ENCODE measurements around the gene UBE3B.

UBE3B gene

DNA sequence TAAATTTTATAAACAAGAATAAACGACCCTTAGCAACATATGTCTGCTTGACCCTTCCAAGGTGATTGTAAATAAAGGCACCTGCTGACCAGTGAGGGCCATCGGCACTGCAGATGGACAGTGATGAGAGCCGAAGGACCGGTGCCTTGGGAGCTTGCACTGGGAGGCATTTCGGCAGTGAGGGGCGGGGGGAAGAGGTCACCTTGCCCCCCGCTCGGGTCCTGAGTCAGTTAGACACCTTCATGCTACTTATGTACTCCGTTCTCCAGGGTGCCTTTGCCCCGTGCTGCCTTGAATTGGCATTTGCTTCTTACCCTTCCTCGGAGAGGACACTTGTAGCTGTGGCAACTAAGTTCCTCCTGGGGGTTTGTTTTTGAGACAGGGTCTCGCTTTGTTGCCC lies 72.8 kb downstream of the UBE3B start:
- Histone ChIP-seq H3K27me3 (ENCODE audit: control insufficient read depth, insufficient read depth, low read length) (no peaks in the 10 kb centered on the region), H3K36me3 (ENCODE audit: control insufficient read depth, low read depth, low read length) (no peaks in the 10 kb centered on the region), H3K9me3 (ENCODE audit: control insufficient read depth, low read depth, low read length) (no peaks in the 10 kb centered on the region), H3K4me1 (ENCODE audit: control insufficient read depth, low read depth, low read length) (no peaks in the 10 kb centered on the region), H3K27ac (ENCODE audit: low read length) (no peak overlapping the region), H3K4me3 (ENCODE audit: low read length) (no peak overlapping the region), H3K9ac (ENCODE audit: low read length) (no peak overlapping the region)

GRCh38 chr12:109551108-109551507 lies 73.7 kb downstream of the UBE3B start:
- Histone ChIP-seq H3K27me3 (ENCODE audit: control insufficient read depth, insufficient read depth, low read length) (no peaks in the 10 kb centered on the region), H3K27ac (ENCODE audit: low read length) (no peak overlapping the region), H3K4me3 (ENCODE audit: low read length) (no peak overlapping the region), H3K4me1 (ENCODE audit: control insufficient read depth, low read depth, low read length) (no peaks in the 10 kb centered on the region), H3K9ac (ENCODE audit: low read length) (no peak overlapping the region), H3K36me3 (ENCODE audit: control insufficient read depth, low read depth, low read length) (no peaks in the 10 kb centered on the region), H3K9me3 (ENCODE audit: control insufficient read depth, low read depth, low read length) (no peaks in the 10 kb centered on the region)

DNA sequence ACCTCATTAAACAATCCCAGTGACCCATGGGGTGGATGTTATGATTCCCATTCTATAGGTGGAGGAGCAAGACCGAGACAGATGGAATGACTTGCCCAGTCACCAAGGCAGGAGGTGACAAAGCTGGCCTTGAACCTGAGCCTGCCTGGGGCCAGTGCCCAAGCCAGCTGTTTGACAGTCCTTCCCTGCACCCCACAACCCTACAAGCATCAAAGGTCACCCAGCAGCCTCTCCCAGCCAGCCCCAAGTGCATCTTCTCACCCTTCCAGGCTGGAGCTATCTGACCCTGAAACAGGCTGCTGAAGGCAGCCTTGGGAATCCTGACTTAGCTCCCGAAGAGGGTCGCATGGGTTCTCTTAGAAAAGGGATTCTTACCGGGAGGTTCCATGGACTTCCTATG lies 75.5 kb downstream of the UBE3B start:
- Histone ChIP-seq H3K9me3 (ENCODE audit: control insufficient read depth, low read depth, low read length) (no peaks in the 10 kb centered on the region), H3K4me1 (ENCODE audit: control insufficient read depth, low read depth, low read length) (no peaks in the 10 kb centered on the region), H3K36me3 (ENCODE audit: control insufficient read depth, low read depth, low read length) (no peaks in the 10 kb centered on the region), H3K27ac (ENCODE audit: low read length) (no peak overlapping the region), H3K27me3 (ENCODE audit: control insufficient read depth, insufficient read depth, low read length) (no peaks in the 10 kb centered on the region), H3K9ac (ENCODE audit: low read length) (no peak overlapping the region), H3K4me3 (ENCODE audit: low read length) (no peak overlapping the region)

DNA sequence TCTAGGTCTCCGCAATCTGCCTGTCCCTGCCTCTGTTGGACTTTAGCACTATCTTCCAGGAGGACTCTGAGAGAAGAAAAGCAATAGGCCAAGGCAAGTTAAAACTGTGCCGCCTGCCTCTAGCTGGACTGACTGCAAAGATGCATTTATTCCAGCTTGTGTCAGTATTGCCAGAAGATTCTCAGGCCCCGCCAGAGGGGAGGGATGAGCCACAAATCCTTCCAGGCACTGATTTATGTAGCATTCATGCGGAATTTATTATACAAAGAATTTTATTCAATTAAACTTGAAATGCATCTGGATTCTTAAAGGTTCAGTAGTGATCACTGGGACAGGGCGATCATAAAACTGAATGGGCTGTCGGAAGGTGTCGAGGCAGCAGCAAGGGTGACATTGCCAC lies 76.0 kb downstream of the UBE3B start:
- Histone ChIP-seq H3K4me1 (ENCODE audit: control insufficient read depth, low read depth, low read length) (no peaks in the 10 kb centered on the region), H3K9ac (ENCODE audit: low read length) (no peak overlapping the region), H3K27ac (ENCODE audit: low read length) (no peak overlapping the region), H3K36me3 (ENCODE audit: control insufficient read depth, low read depth, low read length) (no peaks in the 10 kb centered on the region), H3K9me3 (ENCODE audit: control insufficient read depth, low read depth, low read length) (no peaks in the 10 kb centered on the region), H3K27me3 (ENCODE audit: control insufficient read depth, insufficient read depth, low read length) (no peaks in the 10 kb centered on the region), H3K4me3 (ENCODE audit: low read length) (no peak overlapping the region)

DNA sequence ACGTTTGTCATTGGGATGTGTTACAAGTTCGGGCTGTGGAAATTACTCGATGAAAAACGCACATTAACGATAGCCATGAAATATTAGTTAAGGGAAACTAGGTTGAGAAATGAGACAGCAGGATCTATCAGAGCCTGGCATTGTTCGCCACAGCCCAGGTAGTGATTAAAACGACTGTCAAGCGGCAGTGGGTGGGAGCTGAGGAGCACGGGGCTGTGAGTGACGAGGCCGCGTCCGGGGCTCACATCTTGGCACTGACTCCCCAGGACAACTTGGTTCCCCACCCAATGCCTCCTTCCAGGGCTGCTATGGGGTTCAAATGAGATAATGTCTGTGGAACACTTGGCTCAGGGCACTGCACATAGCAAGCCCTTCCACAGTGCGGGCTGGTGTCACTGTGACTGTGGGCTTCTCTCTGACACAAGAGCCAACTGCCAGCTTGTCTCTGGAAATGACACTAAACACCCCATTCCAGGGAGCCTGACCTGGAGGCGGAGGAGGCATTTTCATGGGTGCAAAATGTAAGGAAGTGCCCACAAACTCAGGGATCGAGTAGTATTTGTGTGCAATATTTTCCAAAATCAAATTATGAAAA lies 76.6 kb downstream of the UBE3B start:
- no peaks in the 10 kb centered on the region for H3K36me3 ChIP-seq (ENCODE audit: control insufficient read depth, low read depth, low read length)

DNA sequence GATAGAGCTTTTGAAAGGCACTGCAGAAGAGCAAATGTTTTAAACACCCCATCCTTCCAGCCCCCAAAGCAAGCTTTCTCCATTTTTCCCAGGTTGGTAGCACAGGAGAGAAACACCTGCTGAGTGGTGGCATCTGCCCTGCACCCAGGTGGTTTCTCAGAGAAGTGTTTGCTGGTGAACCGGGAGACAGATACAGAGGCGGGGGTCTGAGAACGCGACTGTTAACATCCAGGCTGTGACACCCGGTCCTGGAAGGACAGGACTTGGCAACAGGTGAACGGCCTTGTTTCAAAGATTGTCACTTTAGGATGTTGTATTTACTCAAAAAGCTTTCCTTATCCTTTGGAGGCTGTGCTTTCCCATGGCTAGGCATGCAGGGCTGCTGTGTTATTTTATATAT lies 77.3 kb downstream of the UBE3B start:
- no peaks in the 10 kb centered on the region for H3K36me3 ChIP-seq (ENCODE audit: control insufficient read depth, low read depth, low read length)
- H3K4me1 ChIP-seq (ENCODE audit: control insufficient read depth, low read depth, low read length), result no peaks in the 10 kb centered on the region
- H3K9ac ChIP-seq (ENCODE audit: low read length), result no peak overlapping the region
- no peak overlapping the region for H3K4me3 ChIP-seq (ENCODE audit: low read length)
- no peaks in the 10 kb centered on the region for H3K27me3 ChIP-seq (ENCODE audit: control insufficient read depth, insufficient read depth, low read length)
- no peaks in the 10 kb centered on the region for H3K9me3 ChIP-seq (ENCODE audit: control insufficient read depth, low read depth, low read length)
- H3K27ac ChIP-seq (ENCODE audit: low read length), result no peak overlapping the region

More for the DNA sequence above, 76.6 kb downstream of the UBE3B start:
- Histone ChIP-seq H3K27me3 (ENCODE audit: control insufficient read depth, insufficient read depth, low read length) (no peaks in the 10 kb centered on the region), H3K4me3 (ENCODE audit: low read length) (no peak overlapping the region), H3K4me1 (ENCODE audit: control insufficient read depth, low read depth, low read length) (no peaks in the 10 kb centered on the region), H3K27ac (ENCODE audit: low read length) (no peak overlapping the region), H3K9ac (ENCODE audit: low read length) (no peak overlapping the region), H3K9me3 (ENCODE audit: control insufficient read depth, low read depth, low read length) (no peaks in the 10 kb centered on the region)

DNA sequence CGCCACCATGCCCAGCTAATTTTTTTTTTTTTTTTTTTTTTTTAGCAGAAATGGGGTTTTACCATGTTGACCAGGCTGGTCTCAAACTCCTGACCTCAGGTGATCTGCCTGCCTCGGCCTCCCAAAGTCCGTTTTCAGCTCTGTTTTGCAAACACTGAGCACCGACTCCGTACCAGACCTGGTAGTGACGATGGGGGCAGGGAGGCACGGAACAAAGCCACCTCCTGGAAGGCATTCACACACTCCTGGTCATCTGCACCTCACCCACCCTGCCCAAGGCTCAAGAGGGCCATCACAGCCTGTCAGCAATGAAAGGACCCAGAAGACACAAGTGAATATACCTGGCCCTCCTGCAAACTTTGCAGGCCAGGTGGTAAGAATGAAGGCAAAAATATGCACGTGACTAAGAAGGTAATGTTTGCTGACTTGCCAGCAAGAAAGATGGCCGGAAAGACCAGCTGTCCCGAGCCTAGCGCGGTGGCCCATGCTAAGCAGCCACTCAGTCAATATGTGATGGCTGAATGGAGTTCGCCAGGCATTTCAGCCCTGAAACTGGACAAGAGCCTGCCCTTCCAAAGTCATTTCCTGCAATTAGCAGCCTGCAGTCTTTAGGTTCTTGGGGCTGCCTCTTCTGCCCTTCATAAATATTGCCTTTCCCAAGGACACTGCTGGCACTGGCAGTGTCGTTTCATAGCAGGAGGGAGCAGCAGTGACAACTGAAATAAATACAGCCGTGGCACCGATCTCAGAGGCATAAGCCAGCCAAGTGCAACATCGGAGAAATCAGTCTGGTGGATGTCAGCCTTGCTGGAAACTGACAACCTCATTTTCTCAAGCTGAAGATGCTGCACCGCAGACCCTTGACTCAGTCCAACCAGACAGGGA lies 78.2 kb downstream of the UBE3B start:
- H3K36me3 ChIP-seq (ENCODE audit: control insufficient read depth, low read depth, low read length), result no peaks in the 10 kb centered on the region
- no peaks in the 10 kb centered on the region for H3K4me1 ChIP-seq (ENCODE audit: control insufficient read depth, low read depth, low read length)
- H3K27ac ChIP-seq (ENCODE audit: low read length), result no peak overlapping the region
- H3K9ac ChIP-seq (ENCODE audit: low read length), result no peak overlapping the region
- no peaks in the 10 kb centered on the region for H3K27me3 ChIP-seq (ENCODE audit: control insufficient read depth, insufficient read depth, low read length)
- no peak overlapping the region for H3K4me3 ChIP-seq (ENCODE audit: low read length)
- no peaks in the 10 kb centered on the region for H3K9me3 ChIP-seq (ENCODE audit: control insufficient read depth, low read depth, low read length)

- Histone ChIP-seq H3K9ac (ENCODE audit: low read length) (no peak overlapping the region), H3K27me3 (ENCODE audit: control insufficient read depth, insufficient read depth, low read length) (no peaks in the 10 kb centered on the region), H3K4me1 (ENCODE audit: control insufficient read depth, low read depth, low read length) (no peaks in the 10 kb centered on the region), H3K36me3 (ENCODE audit: control insufficient read depth, low read depth, low read length) (no peaks in the 10 kb centered on the region), H3K27ac (ENCODE audit: low read length) (no peak overlapping the region), H3K9me3 (ENCODE audit: control insufficient read depth, low read depth, low read length) (no peaks in the 10 kb centered on the region), H3K4me3 (ENCODE audit: low read length) (no peak overlapping the region)
These were observed 79.8 kb downstream of the UBE3B start for GRCh38 chr12:109557200-109557599.

DNA sequence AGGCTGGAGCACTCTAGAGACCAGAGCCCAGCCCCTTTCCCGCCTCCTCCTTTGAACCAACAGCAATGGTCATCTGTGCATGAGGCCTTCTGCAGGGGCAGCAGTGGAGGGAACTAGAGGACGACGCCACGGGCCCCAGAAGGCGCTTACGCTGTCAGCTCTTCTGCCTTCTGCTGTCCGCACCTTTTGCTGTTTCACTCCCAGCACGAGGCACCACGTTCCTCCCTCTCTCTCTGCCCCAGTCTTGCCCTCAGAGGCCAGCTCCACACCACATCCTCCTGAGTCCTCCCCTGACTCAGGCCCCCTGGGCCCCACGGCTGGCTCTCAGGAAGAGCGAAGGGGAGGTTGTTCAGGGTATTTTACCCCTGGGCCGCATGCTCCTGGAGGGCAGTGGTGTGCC lies 80.4 kb downstream of the UBE3B start:
- no peaks in the 10 kb centered on the region for H3K9me3 ChIP-seq (ENCODE audit: control insufficient read depth, low read depth, low read length)
- no peaks in the 10 kb centered on the region for H3K4me1 ChIP-seq (ENCODE audit: control insufficient read depth, low read depth, low read length)
- H3K9ac ChIP-seq (ENCODE audit: low read length), result no peak overlapping the region
- H3K4me3 ChIP-seq (ENCODE audit: low read length), result no peak overlapping the region
- H3K27ac ChIP-seq (ENCODE audit: low read length), result no peak overlapping the region
- no peaks in the 10 kb centered on the region for H3K36me3 ChIP-seq (ENCODE audit: control insufficient read depth, low read depth, low read length)
- no peaks in the 10 kb centered on the region for H3K27me3 ChIP-seq (ENCODE audit: control insufficient read depth, insufficient read depth, low read length)

- Histone ChIP-seq H3K4me3 (ENCODE audit: low read length) (no peak overlapping the region), H3K27me3 (ENCODE audit: control insufficient read depth, insufficient read depth, low read length) (no peaks in the 10 kb centered on the region), H3K4me1 (ENCODE audit: control insufficient read depth, low read depth, low read length) (no peaks in the 10 kb centered on the region), H3K9ac (ENCODE audit: low read length) (no peak overlapping the region), H3K9me3 (ENCODE audit: control insufficient read depth, low read depth, low read length) (no peaks in the 10 kb centered on the region), H3K27ac (ENCODE audit: low read length) (no peak overlapping the region), H3K36me3 (ENCODE audit: control insufficient read depth, low read depth, low read length) (no peaks in the 10 kb centered on the region)
These were observed 81.2 kb downstream of the UBE3B start for GRCh38 chr12:109558374-109559199.

DNA sequence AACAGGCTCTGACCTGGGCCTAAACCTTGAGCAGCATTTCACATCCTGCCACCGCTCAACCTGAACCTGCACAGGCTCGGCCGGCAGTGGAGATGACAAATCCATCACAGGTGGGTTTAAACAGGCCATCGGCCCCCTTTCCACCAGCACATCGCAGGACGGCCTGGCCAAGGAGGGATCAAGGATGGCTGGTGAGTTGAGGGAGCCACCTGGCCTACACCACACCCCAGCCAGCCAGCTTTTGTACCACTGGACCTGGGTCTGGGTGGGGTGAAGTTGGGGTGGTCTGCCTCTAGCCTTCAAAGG lies 81.7 kb downstream of the UBE3B start:
- Histone ChIP-seq H3K9ac (ENCODE audit: low read length) (no peak overlapping the region), H3K9me3 (ENCODE audit: control insufficient read depth, low read depth, low read length) (no peaks in the 10 kb centered on the region), H3K4me1 (ENCODE audit: control insufficient read depth, low read depth, low read length) (no peaks in the 10 kb centered on the region), H3K27me3 (ENCODE audit: control insufficient read depth, insufficient read depth, low read length) (no peaks in the 10 kb centered on the region), H3K27ac (ENCODE audit: low read length) (no peak overlapping the region), H3K4me3 (ENCODE audit: low read length) (no peak overlapping the region), H3K36me3 (ENCODE audit: control insufficient read depth, low read depth, low read length) (no peaks in the 10 kb centered on the region)

Measured in iPS-18a (cell line).